Esophagus muscularis mucosa (tissue), 4 donors: Measurements from ENCODE around the gene TMEM39A. TPM values are rescaled to one million over a fixed set of nuclear protein-coding genes. Genes with fewer than 3 reads are reported as not detected.
A peak's percentile ranks its signal among the peaks of the same experiment; 100 is the strongest.

Experiments
- DNase-seq: peaks from one replicate; pipeline ENCODE4 v3.0.0-alpha.2; 2017; ENCODE audit errors: extremely low spot score
- H3K27ac ChIP-seq, 4 donors: fragments of 200-600 bp; sonication (generic); replicated peaks in 1 of 4; 1 replicate in 3 of 4; 2 replicates in 1 of 4; pipeline ENCODE4 v1.5.1; 2016 to 2019; ENCODE audit warnings: mild to moderate bottlenecking in 1 of 4
- H3K27me3 ChIP-seq, 4 donors: fragments of 200-600 bp; sonication (generic); one replicate each; pipeline versions ENCODE4 v1.5.1 to v1.6.0; 2016 to 2019
- H3K36me3 ChIP-seq, 4 donors: fragments of 200-600 bp; sonication (generic); one replicate each; pipeline ENCODE4 v1.5.1; 2016 to 2019
- H3K4me1 ChIP-seq, 4 donors: fragments of 200-600 bp; sonication (generic); one replicate each; pipeline ENCODE4 v1.5.1; 2016 to 2019
- H3K4me3 ChIP-seq, 4 donors: fragments of 200-600 bp; sonication (generic); 1 replicate in 2 of 4; 2 replicates in 2 of 4; pipeline ENCODE4 v1.5.1; 2016 to 2019; ENCODE audit warnings: mild to moderate bottlenecking in 4 of 4, moderate library complexity in 1 of 4
- H3K9me3 ChIP-seq, 4 donors: fragments of 200-600 bp; sonication (generic); 1 replicate in 3 of 4; 2 replicates in 1 of 4; pipeline ENCODE4 v1.5.1; 2016 to 2019
- EP300 ChIP-seq: sonication (generic); formaldehyde crosslinking; IDR thresholded peaks from one replicate; pipeline ENCODE4 v1.6.1; 2017; ENCODE audit warnings: antibody characterized with exemption
- POLR2A ChIP-seq: fragments of 450-650 bp; IDR thresholded peaks from one replicate; pipeline ENCODE4 v1.6.1; 2017; ENCODE audit warnings: antibody characterized with exemption, moderate library complexity, mild to moderate bottlenecking, low read depth
- POLR2AphosphoS5 ChIP-seq, 2 donors: sonication (generic); formaldehyde crosslinking; IDR thresholded peaks; one replicate each; pipeline ENCODE4 v1.6.1; 2017; ENCODE audit warnings: antibody characterized with exemption in 2 of 2
- WGBS: methylation state at CpG from one replicate; pipeline ENCODE4 v1.1.5; 2018; 5-methylcytosine and 5-hydroxymethylcytosine counted together
- intact Hi-C: fragments of 100-400 bp; cut with DNase I; formaldehyde crosslinking; loops from one replicate; pipeline ENCODE4 v1.15.1; 2023
- total RNA-seq, 4 donors: library from RNA; depleted of rRNA; stranded (reverse); fragments of >200 nt; gene quantifications; one replicate each; pipeline versions ENCODE4 v1.1.0 to v1.2.1, GENCODE V29; 2016
- TF ChIP-seq, protein P1 (sequence below), 3 experiments: fragments of 200-600 bp in 2 of 3; fragments of 450-650 bp in 1 of 3; sonication (generic) in 2 of 3; IDR thresholded peaks; one replicate each; pipeline ENCODE4 v1.5.1; 2017 to 2019; ENCODE audit warnings: antibody characterized with exemption in 3 of 3, mild to moderate bottlenecking in 2 of 3, moderate library complexity in 1 of 3

Gene TMEM39A
- total RNA-seq, 4 donors from 2014 or later: 10.0 to 34.3 (median 25.9) TPM

DNA sequence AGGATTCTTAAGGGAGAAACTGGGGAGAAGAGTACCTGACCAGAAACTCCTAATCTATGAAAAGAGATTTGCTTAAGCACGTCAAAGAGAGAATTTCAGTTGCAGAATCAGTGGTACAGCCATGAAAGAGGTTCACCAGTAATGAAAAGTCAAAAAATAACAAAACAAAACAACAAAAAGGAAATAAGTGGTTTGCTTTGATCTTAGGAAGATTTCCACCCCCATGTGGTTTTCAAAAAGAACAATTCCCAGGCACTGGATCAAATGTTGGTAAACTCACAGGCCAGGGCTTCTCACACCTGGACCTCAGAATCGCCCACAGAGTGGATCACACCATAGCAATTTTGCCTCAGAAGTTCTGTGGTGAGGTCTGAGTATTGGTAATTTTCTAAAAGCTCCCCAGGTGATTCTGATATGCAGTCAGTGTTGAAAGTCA, 67.5 kb downstream of the TMEM39A start:
- peaks cover 34 to 92% (median 66%) of the 10 kb centered on the region in 4 donors for H3K36me3 ChIP-seq
- TF ChIP-seq POLR2A (no peak), EP300 (no peak), POLR2AphosphoS5 (IDR thresholded peaks at IDR 0.05) (no peak)
- TF ChIP-seq, protein P1, sequence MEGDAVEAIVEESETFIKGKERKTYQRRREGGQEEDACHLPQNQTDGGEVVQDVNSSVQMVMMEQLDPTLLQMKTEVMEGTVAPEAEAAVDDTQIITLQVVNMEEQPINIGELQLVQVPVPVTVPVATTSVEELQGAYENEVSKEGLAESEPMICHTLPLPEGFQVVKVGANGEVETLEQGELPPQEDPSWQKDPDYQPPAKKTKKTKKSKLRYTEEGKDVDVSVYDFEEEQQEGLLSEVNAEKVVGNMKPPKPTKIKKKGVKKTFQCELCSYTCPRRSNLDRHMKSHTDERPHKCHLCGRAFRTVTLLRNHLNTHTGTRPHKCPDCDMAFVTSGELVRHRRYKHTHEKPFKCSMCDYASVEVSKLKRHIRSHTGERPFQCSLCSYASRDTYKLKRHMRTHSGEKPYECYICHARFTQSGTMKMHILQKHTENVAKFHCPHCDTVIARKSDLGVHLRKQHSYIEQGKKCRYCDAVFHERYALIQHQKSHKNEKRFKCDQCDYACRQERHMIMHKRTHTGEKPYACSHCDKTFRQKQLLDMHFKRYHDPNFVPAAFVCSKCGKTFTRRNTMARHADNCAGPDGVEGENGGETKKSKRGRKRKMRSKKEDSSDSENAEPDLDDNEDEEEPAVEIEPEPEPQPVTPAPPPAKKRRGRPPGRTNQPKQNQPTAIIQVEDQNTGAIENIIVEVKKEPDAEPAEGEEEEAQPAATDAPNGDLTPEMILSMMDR (IDR thresholded peaks at IDR 0.05): no peak
- 94% methylated on average over 2 of the region's 2 CpGs for WGBS

DNA sequence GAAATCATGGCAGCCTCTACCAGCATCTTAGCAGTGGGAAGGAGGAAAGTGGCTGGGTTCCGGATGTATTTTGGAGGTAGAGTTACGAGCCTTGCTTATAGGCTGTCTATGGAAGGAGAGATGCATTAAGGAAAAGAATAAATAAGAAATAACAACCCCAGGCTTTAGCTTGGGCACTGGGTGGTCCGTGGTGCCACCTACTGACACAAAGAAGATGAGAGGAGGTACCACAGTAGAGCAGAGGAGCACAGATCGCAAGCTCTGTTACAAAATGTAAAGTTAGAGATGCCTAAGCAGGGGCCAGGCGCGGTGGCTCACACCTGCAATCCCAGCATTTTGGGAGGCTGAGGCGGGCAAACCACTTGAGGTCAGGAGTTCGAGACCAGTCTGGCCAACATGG, 74.8 kb downstream of the TMEM39A start:
- Histone ChIP-seq H3K4me1 (no peaks in the 10 kb centered on the region), H3K27ac (no peak overlapping the region), H3K4me3 (no peak overlapping the region), H3K9me3 (no peaks in the 10 kb centered on the region), H3K27me3 (no peaks in the 10 kb centered on the region), H3K36me3 (peaks cover 32 to 92% (median 62%) of the 10 kb centered on the region in 4 donors)
- TF ChIP-seq POLR2A (no peak), EP300 (no peak), POLR2AphosphoS5 (IDR thresholded peaks at IDR 0.05) (no peak)
- TF ChIP-seq, protein P1 (IDR thresholded peaks at IDR 0.05): peak; percentile 22 to 35 (median 27)
- WGBS: 70% methylated on average over 8 of the region's 8 CpGs
- intact Hi-C loops: no loop called here
- no peak for DNase-seq

More for the DNA sequence above, 67.5 kb downstream of the TMEM39A start:
- intact Hi-C loops: no loop called here
- Histone ChIP-seq H3K4me1 (no peaks in the 10 kb centered on the region), H3K9me3 (no peaks in the 10 kb centered on the region), H3K27ac (no peak overlapping the region), H3K27me3 (no peaks in the 10 kb centered on the region), H3K4me3 (no peak overlapping the region)
- no peak for DNase-seq

- H3K27me3 ChIP-seq: no peaks in the 10 kb centered on the region
- H3K36me3 ChIP-seq: peaks cover 14 to 83% (median 55%) of the 10 kb centered on the region in 4 donors
- TF ChIP-seq POLR2AphosphoS5 (IDR thresholded peaks at IDR 0.05): no peak
- TF ChIP-seq POLR2A: no peak
- TF ChIP-seq EP300: no peak
- TF ChIP-seq, protein P1 (IDR thresholded peaks at IDR 0.05): no peak
- H3K9me3 ChIP-seq: no peaks in the 10 kb centered on the region
- 96% methylated on average over 7 of the region's 7 CpGs for WGBS
- no peaks in the 10 kb centered on the region for H3K4me1 ChIP-seq
- H3K27ac ChIP-seq: no peak overlapping the region
- H3K4me3 ChIP-seq: no peak overlapping the region
- intact Hi-C loops: no loop called here
- DNase-seq: no peak
Observed at GRCh38 chr3:119382134-119382533, 81.3 kb downstream of the TMEM39A start.

DNA sequence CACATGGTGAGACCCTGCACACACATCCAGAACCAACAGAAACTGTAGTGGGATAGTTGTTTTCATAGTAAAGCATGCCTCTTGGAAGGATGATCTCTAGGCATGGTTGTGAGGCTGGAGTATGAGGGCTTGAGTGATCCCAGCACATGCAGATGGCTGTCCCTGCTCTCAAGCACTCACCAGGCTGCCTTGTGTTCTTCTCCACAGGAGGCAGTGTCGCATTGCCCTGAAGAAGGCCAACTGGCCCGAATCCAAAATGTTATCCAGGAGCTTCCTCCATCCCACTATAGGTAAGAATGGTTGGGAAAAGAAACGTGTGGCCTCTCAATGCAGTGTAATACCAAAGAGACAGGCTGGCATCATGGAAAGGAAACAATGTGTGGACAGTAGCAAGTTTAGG, 82.7 kb downstream of the TMEM39A start:
- intact Hi-C loops: no loop called here
- no peak for TF ChIP-seq POLR2AphosphoS5 (IDR thresholded peaks at IDR 0.05)
- TF ChIP-seq, protein P1 (IDR thresholded peaks at IDR 0.05): peak in 1 of 3 experiments; percentile 3
- H3K27ac ChIP-seq: no peak overlapping the region
- H3K4me3 ChIP-seq: no peak overlapping the region
- no peaks in the 10 kb centered on the region for H3K4me1 ChIP-seq
- H3K27me3 ChIP-seq: no peaks in the 10 kb centered on the region
- H3K36me3 ChIP-seq: peaks cover 14 to 83% (median 51%) of the 10 kb centered on the region in 4 donors
- no peaks in the 10 kb centered on the region for H3K9me3 ChIP-seq
- no peak for DNase-seq
- WGBS: 68% methylated on average over 3 of the region's 3 CpGs

Other genes starting within 250 kb of the TMEM39A start
- gene B4GALT4, start 222.7 kb downstream of the TMEM39A start, total RNA-seq: 10 to 100 TPM; 13.3 to 15.4 (median 14.0) TPM
- 10 to 100 TPM; 14.5 to 25.9 (median 23.1) TPM for gene ARHGAP31, start 169.2 kb downstream of the TMEM39A start, total RNA-seq
- 10 to 100 TPM in 3 of 4 donors, 1 to 10 TPM in 1; 9.2 to 13.9 (median 11.4) TPM for gene POGLUT1, start 5.3 kb upstream of the TMEM39A start, total RNA-seq
- 10 to 100 TPM; 45.7 to 63.9 (median 54.7) TPM for gene TIMMDC1, start 34.9 kb upstream of the TMEM39A start, total RNA-seq
- gene CD80, start 96.0 kb upstream of the TMEM39A start, total RNA-seq: 1 to 10 TPM in 1 of 4 donors, under 1 TPM in 1, not detected in 2; 0.26 to 1.3 TPM
- 10 to 100 TPM; 10.4 to 17.8 (median 14.1) TPM for gene ADPRH, start 115.9 kb upstream of the TMEM39A start, total RNA-seq
- gene PLA1A, start 134.3 kb upstream of the TMEM39A start, total RNA-seq: 1 to 10 TPM; 1.5 to 2.9 (median 2.0) TPM
- gene POPDC2, start 197.0 kb upstream of the TMEM39A start, total RNA-seq: 10 to 100 TPM; 67.9 to 92.6 (median 79.3) TPM
- 10 to 100 TPM; 36.3 to 76.4 (median 61.6) TPM for gene COX17, start 213.8 kb upstream of the TMEM39A start, total RNA-seq
- gene CFAP91, start 239.4 kb upstream of the TMEM39A start, total RNA-seq: 1 to 10 TPM; 1.5 to 6.5 (median 4.4) TPM